Choroid plexus epithelial cell (primary cell): ENCODE measurements around the gene FCRL6.

Experiments
- DNase-seq: peaks from one replicate; pipeline ENCODE4 v3.0.0-alpha.2; 2010; ENCODE audit warnings: low read depth
- H3K4me3 ChIP-seq: 2 replicates; pipeline ENCODE4 v1.5.1; 2011; ENCODE audit warnings: low read depth, mild to moderate bottlenecking, control low read depth, low read length, moderate library complexity
- CTCF ChIP-seq: conservative IDR thresholded peaks from 2 replicates; pipeline ENCODE4 v1.5.1; 2011; ENCODE audit warnings: low read depth, mild to moderate bottlenecking, control low read depth, inconsistent platforms, low read length, moderate library complexity

The FCRL6 gene

GRCh38 chr1:159853417-159854115 lies 51.4 kb downstream of the FCRL6 start:
- H3K4me3 ChIP-seq, result peak overlapping the region; percentile 71
- TF ChIP-seq CTCF, result no peak
- DNase-seq, result peak; percentile 45

- no peak for TF ChIP-seq CTCF
- peak; percentile 50 for DNase-seq
- peak overlapping the region; percentile 71 for H3K4me3 ChIP-seq
These were observed 52.0 kb downstream of the FCRL6 start for GRCh38 chr1:159854116-159854692.

GRCh38 chr1:159854693-159855192 lies 52.6 kb downstream of the FCRL6 start:
- peak overlapping the region; percentile 71 for H3K4me3 ChIP-seq
- TF ChIP-seq CTCF, result no peak
- peak; percentile 88 for DNase-seq

- peak overlapping the region; percentile 17 for H3K4me3 ChIP-seq
- no peak for TF ChIP-seq CTCF
- DNase-seq, result no peak
These were observed 53.5 kb downstream of the FCRL6 start for GRCh38 chr1:159855709-159856108.

- no peak for TF ChIP-seq CTCF
- DNase-seq, result peak; percentile 42
- H3K4me3 ChIP-seq, result no peak overlapping the region
These were observed 54.4 kb downstream of the FCRL6 start for GRCh38 chr1:159856576-159856975.

- DNase-seq, result no peak
- no peak for TF ChIP-seq CTCF
These were observed 55.7 kb downstream of the FCRL6 start for GRCh38 chr1:159857889-159858288.

More at GRCh38 chr1:159857889-159858288, 55.7 kb downstream of the FCRL6 start:
- no peak overlapping the region for H3K4me3 ChIP-seq
